Activated CD4-positive, alpha-beta T cell treated with anti-CD3 and anti-CD28 coated beads for 48 hours (primary cell): ENCODE results near the gene CSTF1.
A peak's percentile ranks its signal among the peaks of the same experiment; 100 is the strongest.

ENCODE experiments used
- DNase-seq: peaks from one replicate; pipeline ENCODE4 v3.0.0-alpha.2; 2020

CSTF1 gene

GRCh38 chr20:56430957-56431356 is 38.5 kb downstream of the CSTF1 start:
- DNase-seq = no peak

- no peak for DNase-seq
Measured at GRCh38 chr20:56431471-56431870, 39.0 kb downstream of the CSTF1 start.

GRCh38 chr20:56433221-56433879 is 40.9 kb downstream of the CSTF1 start:
- no peak for DNase-seq

GRCh38 chr20:56433880-56434255 is 41.4 kb downstream of the CSTF1 start:
- no peak for DNase-seq

GRCh38 chr20:56437196-56437960 is 44.9 kb downstream of the CSTF1 start:
- DNase-seq = no peak

- no peak for DNase-seq
Measured at GRCh38 chr20:56438284-56438683, 45.8 kb downstream of the CSTF1 start.

- DNase-seq = peak; percentile 24
Measured at GRCh38 chr20:56439771-56440291, 47.4 kb downstream of the CSTF1 start.

- peak; percentile 63 for DNase-seq
Measured at GRCh38 chr20:56440346-56441007, 48.0 kb downstream of the CSTF1 start.

- no peak for DNase-seq
Measured at GRCh38 chr20:56442389-56443365, 50.2 kb downstream of the CSTF1 start.

- DNase-seq = no peak
Measured at GRCh38 chr20:56443654-56444540, 51.5 kb downstream of the CSTF1 start.

GRCh38 chr20:56445130-56445529 is 52.7 kb downstream of the CSTF1 start:
- DNase-seq = no peak

GRCh38 chr20:56445540-56445939 is 53.1 kb downstream of the CSTF1 start:
- DNase-seq = no peak

- DNase-seq = no peak
Measured at GRCh38 chr20:56447227-56447626, 54.8 kb downstream of the CSTF1 start.

- DNase-seq = no peak
Measured at GRCh38 chr20:56449459-56449858, 57.0 kb downstream of the CSTF1 start.

GRCh38 chr20:56451056-56451765 is 58.8 kb downstream of the CSTF1 start:
- no peak for DNase-seq

- no peak for DNase-seq
Measured at GRCh38 chr20:56453352-56453751, 60.9 kb downstream of the CSTF1 start.

- DNase-seq = peak; percentile 30
Measured at GRCh38 chr20:56454754-56455153, 62.3 kb downstream of the CSTF1 start.
